A673 (cell line): ENCODE data around the gene LRCH1. TPM values are rescaled to one million over a fixed set of nuclear protein-coding genes. Genes with fewer than 3 reads are reported as not detected.

Source experiments
- BruUV-seq: library from RNA; stranded (reverse); fragments of 400-500 nt; replicated peaks from 2 replicates; lab custom pipeline; 2021; lab: Mats Ljungman, UMichigan
- CTCF ChIA-PET: fragments of 300-600 bp; sonication (Branson Sonifier 250); formaldehyde crosslinking; loops from one replicate; lab custom pipeline; 2022; ENCODE audit warnings: antibody characterized with exemption; lab: Charles Lee
- POLR2A ChIA-PET: fragments of 300-600 bp; sonication (Branson Sonifier 250); formaldehyde crosslinking; loops from one replicate; lab custom pipeline; 2022; ENCODE audit warnings: antibody characterized with exemption; ENCODE audit not compliant: low non-redundant PET; lab: Charles Lee
- DNase-seq: peaks from one replicate; pipeline ENCODE4 v3.0.0-alpha.2; 2015; ENCODE audit warnings: low spot score
- H3K27ac ChIP-seq: fragments of 200-600 bp; sonication (generic); 2 replicates; pipeline ENCODE4 v1.5.1; 2016; ENCODE audit warnings: mixed run types, low read depth, mild to moderate bottlenecking, mixed read lengths, antibody characterized with exemption, low read length; ENCODE audit not compliant: poor library complexity, severe bottlenecking
- H3K27me3 ChIP-seq: fragments of 200-600 bp; sonication (generic); replicated peaks from 2 replicates; pipeline ENCODE4 v1.6.1; 2017; ENCODE audit warnings: mixed run types, low read depth, mild to moderate bottlenecking, mixed read lengths, antibody characterized with exemption, low read length; ENCODE audit not compliant: insufficient read depth, poor library complexity
- H3K36me3 ChIP-seq: fragments of 200-600 bp; sonication (generic); 2 replicates; pipeline ENCODE4 v1.6.1; 2016; ENCODE audit warnings: mixed run types, mild to moderate bottlenecking, mixed read lengths, antibody characterized with exemption, low read length; ENCODE audit not compliant: insufficient read depth, poor library complexity, severe bottlenecking
- H3K4me1 ChIP-seq: fragments of 200-600 bp; sonication (generic); 2 replicates; pipeline ENCODE4 v1.6.1; 2017; ENCODE audit warnings: mixed run types, mild to moderate bottlenecking, mixed read lengths, antibody characterized with exemption, low read length; ENCODE audit not compliant: insufficient read depth, poor library complexity, severe bottlenecking
- H3K4me3 ChIP-seq: fragments of 200-600 bp; sonication (generic); 2 replicates; pipeline ENCODE4 v1.5.1; 2016; ENCODE audit warnings: low read depth, mixed run types, mild to moderate bottlenecking, mixed read lengths, low read length; ENCODE audit not compliant: poor library complexity, severe bottlenecking
- H3K9me3 ChIP-seq: fragments of 200-600 bp; sonication (generic); 2 replicates; pipeline ENCODE4 v1.6.1; 2016; ENCODE audit warnings: mixed run types, low read depth, mild to moderate bottlenecking, mixed read lengths, antibody characterized with exemption, low read length; ENCODE audit not compliant: poor library complexity, severe bottlenecking
- EZH2 ChIP-seq: fragments of 200-600 bp; sonication (generic); IDR thresholded peaks from 2 replicates; pipeline ENCODE4 v1.6.1; 2017; ENCODE audit warnings: borderline replicate concordance, low read depth, mild to moderate bottlenecking, mixed read lengths, antibody characterized with exemption, low read length; ENCODE audit not compliant: poor library complexity, severe bottlenecking
- intact Hi-C: fragments of 100-400 bp; cut with micrococcal nuclease; formaldehyde crosslinking; loops from one replicate; pipeline ENCODE4 v1.10.0; 2022; ENCODE audit not compliant: unreplicated experiment
- total RNA-seq: library from RNA; stranded (reverse); gene quantifications from 2 replicates; pipeline ENCODE4 v1.2.3, GENCODE V29; 2021
- TF ChIP-seq, protein P1 (sequence below): fragments of 300-800, 200-600 bp; sonication (generic); conservative IDR thresholded peaks from 2 replicates; pipeline ENCODE4 v1.5.1; 2017; ENCODE audit warnings: low read depth, mild to moderate bottlenecking, antibody characterized with exemption, low read length, moderate library complexity, mixed read lengths

LRCH1 gene
- total RNA-seq, 1 experiment from 2014 or later: 25.3 TPM

DNA sequence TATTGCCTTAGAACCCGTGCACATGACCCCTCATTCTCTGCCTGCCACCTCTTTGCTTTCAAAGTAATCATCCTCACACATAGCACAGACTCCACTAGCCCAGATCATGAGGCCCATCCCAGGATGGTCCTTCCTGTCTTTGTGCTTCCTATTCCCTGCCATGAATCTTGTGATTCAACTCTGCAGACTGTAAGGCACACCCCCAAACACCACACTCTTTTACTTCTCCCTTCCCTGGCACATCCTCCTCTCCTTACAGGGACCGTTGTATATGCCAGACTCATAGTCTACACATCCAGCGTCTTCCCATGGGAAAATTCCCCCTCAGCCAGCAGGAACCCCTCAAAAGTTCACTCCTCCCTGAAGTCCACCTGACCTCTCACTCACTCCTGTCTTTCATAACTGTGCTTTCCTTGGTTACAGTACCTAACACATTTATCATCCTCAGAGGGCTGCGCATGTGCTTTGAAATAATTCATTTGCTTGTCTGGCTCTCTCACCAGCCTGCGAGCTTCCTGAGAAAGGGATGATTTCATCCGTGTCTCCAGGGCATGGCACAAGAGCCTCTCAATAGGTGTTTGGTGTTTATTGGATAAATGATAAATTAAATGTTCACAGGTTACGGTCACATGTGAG lies 26.8 kb upstream of the LRCH1 start:
- peaks cover 7% of the 10 kb centered on the region for H3K9me3 ChIP-seq
- no peak overlapping the region for H3K4me3 ChIP-seq
- TF ChIP-seq, protein P1, sequence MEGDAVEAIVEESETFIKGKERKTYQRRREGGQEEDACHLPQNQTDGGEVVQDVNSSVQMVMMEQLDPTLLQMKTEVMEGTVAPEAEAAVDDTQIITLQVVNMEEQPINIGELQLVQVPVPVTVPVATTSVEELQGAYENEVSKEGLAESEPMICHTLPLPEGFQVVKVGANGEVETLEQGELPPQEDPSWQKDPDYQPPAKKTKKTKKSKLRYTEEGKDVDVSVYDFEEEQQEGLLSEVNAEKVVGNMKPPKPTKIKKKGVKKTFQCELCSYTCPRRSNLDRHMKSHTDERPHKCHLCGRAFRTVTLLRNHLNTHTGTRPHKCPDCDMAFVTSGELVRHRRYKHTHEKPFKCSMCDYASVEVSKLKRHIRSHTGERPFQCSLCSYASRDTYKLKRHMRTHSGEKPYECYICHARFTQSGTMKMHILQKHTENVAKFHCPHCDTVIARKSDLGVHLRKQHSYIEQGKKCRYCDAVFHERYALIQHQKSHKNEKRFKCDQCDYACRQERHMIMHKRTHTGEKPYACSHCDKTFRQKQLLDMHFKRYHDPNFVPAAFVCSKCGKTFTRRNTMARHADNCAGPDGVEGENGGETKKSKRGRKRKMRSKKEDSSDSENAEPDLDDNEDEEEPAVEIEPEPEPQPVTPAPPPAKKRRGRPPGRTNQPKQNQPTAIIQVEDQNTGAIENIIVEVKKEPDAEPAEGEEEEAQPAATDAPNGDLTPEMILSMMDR: no peak
- no peak for TF ChIP-seq EZH2
- peaks cover 29% of the 10 kb centered on the region for H3K4me1 ChIP-seq
- CTCF ChIA-PET: no interaction called here
- intact Hi-C loops: no loop called here
- POLR2A ChIA-PET: no interaction called here
- H3K27me3 ChIP-seq: no peaks in the 10 kb centered on the region
- no peak overlapping the region for H3K27ac ChIP-seq
- no peak for DNase-seq
- no peaks in the 10 kb centered on the region for H3K36me3 ChIP-seq
- BruUV-seq: no TSS peak

DNA sequence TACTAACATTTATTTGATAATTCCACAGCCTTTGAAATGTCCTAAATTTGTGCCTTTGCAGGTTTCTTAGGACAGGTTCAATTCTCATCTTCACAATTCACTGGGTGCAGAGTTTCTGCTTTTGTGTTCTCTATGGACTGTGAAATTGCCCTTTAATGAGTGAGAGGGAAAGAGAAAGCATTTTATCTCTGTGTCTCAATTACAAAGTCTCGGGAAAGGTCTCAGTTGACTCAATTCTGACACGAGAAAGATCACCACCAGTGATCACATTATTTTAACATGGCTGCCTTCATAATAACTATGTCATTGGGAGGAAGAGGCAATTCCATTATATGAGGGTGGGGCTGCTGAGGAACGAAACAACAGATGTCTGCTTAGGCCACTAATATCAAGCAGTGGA lies 26.2 kb upstream of the LRCH1 start:
- peaks cover 2% of the 10 kb centered on the region for H3K9me3 ChIP-seq

DNA sequence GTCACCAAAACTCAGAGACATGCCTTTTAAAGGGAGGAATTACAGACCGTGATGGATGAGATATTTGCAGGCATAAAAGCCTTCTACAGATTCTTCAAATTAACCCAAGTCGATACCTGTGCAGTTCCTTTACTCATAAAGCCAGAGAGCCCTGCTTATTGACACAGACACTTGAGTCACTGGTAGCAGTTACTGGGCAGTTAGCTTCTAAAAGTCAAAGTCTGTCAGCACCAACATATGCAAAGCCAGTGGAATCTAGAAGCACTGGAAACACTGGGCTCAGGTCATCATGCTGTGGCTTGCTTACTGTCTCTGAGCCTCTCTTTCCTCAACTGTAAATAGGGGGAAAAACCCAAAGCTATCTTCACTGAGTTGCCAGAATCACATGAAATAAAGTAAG lies 25.7 kb upstream of the LRCH1 start:
- no peak overlapping the region for H3K4me3 ChIP-seq
- no peaks in the 10 kb centered on the region for H3K9me3 ChIP-seq
- H3K27ac ChIP-seq: no peak overlapping the region
- peaks cover 37% of the 10 kb centered on the region for H3K4me1 ChIP-seq
- H3K36me3 ChIP-seq: no peaks in the 10 kb centered on the region
- no TSS peak for BruUV-seq
- ChIA-PET CTCF (no interaction called here), POLR2A (no interaction called here)
- H3K27me3 ChIP-seq: no peaks in the 10 kb centered on the region
- DNase-seq: no peak
- intact Hi-C loops: no loop called here
- TF ChIP-seq, protein P1: no peak
- TF ChIP-seq EZH2: no peak

More for the DNA sequence above, 26.2 kb upstream of the LRCH1 start:
- H3K36me3 ChIP-seq: no peaks in the 10 kb centered on the region
- CTCF ChIA-PET: no interaction called here
- intact Hi-C loops: no loop called here
- H3K4me1 ChIP-seq: peaks cover 34% of the 10 kb centered on the region
- no peak for TF ChIP-seq EZH2
- TF ChIP-seq, protein P1: no peak
- no peaks in the 10 kb centered on the region for H3K27me3 ChIP-seq
- no peak overlapping the region for H3K4me3 ChIP-seq
- H3K27ac ChIP-seq: no peak overlapping the region
- no peak for DNase-seq
- POLR2A ChIA-PET: no interaction called here
- BruUV-seq: no TSS peak
